Measurements from ENCODE around the gene SHANK1.

The SHANK1 gene

GRCh38 chr19:50686310-50687032 is 33.1 kb downstream of the SHANK1 start:
- ATAC-seq (peak; percentile 14), DNase-seq (no peak)

- peak; percentile 83 for DNase-seq
- ATAC-seq: peak; percentile 95
Observed at GRCh38 chr19:50679177-50680125, 40.2 kb downstream of the SHANK1 start.

DNA sequence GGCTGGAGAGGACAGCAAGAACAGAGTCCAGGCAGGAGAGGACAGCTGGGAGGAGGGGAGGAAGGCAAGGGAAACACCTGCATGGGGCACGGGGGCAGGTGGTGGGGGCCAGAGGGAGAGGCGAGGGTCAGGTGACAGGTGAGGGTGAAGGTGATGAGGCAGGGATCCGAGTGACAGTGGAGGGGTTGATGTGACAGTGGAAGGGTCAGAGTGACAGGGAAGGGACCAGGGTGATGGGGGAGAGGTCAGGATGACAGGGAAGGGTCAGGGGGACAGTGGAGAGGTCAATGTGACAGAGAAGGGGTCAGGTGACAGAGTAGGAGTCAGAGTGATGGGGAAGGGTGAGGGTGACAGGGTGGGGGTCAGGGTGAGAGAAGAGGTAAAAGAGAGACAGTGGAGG is 41.3 kb downstream of the SHANK1 start:
- ATAC-seq: no peak
- DNase-seq: no peak

DNA sequence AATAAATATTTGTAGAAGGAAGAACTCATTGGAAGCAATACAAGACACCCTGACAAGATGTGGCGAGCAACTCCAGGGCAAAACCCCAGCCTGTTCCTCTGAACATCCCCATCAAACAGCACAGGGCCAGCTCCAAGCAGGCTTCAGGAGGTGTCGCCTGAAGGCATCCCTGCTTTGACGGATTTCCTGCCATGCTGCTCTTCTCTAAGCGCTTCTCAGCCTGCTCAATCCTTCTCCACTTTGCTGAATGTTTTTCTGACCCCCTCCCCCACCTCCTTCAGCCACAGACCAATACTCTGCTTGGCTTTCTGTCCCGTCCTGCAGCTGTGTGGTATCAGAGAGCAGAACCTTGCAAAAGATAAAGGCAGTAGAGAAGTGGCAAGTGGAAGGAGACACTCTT is 42.0 kb downstream of the SHANK1 start:
- ATAC-seq (no peak), DNase-seq (no peak)

DNA sequence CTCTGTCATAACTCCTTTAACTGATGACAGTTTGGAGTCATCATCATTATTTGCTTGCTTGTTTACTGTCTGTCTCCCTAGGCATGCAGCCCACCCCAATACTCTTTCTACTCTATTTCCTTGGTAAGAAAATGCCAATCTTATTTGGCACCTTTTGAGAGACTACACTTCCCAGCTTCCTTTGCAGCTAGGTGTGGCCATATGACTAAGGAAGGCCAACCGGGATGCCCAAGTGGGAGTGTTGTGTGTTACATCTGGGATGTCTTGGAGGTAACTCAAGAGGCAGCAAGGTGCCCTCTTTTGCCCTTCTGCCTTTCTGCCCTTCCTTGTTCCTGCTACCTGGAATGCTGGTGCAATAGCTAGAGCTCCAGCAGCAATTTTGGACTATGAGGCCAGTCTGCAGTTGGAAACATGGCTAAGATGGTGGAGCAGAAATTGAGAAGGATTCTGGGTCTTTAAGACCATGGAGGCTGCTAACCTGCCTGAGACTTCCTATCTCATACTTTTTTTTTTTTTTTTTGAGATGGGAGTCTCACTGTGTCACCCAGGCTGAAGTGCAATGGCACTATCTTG is 42.9 kb downstream of the SHANK1 start:
- DNase-seq: no peak
- ATAC-seq: no peak

DNA sequence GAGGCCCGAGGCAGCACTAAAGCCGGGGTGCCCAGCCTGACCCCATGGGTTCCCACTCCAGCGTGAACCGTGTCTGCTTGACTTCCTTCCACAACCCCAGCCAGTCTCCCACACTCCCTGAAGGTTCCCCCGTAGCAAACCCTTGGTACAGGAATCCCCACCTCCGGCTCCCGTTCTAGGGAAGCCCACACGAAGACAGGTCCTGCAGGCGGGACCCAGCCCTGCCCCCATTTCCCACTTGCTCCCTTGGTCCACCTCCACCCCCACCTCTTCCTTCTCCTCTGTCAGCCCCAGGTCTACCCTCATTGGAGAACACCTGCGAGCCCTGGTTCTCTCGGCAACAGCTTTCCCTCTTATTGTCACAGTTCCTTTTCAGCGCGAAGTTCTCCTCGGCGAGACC is 46.5 kb downstream of the SHANK1 start:
- DNase-seq (no peak), ATAC-seq (no peak)

DNA sequence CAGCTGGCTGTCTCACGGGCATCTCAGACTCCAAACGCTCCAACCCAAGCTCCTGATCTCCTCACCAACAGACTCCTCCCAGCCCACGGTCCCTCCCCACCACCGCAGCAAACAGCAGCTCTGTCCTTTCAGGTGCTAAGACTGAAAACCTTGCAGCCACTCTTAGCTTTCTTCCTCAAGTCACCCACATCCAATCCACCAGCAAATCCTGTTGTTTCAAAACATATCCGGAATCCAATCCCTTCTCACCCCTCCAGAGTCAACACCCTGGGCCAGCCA is 49.6 kb downstream of the SHANK1 start:
- ATAC-seq (no peak), DNase-seq (no peak)

DNA sequence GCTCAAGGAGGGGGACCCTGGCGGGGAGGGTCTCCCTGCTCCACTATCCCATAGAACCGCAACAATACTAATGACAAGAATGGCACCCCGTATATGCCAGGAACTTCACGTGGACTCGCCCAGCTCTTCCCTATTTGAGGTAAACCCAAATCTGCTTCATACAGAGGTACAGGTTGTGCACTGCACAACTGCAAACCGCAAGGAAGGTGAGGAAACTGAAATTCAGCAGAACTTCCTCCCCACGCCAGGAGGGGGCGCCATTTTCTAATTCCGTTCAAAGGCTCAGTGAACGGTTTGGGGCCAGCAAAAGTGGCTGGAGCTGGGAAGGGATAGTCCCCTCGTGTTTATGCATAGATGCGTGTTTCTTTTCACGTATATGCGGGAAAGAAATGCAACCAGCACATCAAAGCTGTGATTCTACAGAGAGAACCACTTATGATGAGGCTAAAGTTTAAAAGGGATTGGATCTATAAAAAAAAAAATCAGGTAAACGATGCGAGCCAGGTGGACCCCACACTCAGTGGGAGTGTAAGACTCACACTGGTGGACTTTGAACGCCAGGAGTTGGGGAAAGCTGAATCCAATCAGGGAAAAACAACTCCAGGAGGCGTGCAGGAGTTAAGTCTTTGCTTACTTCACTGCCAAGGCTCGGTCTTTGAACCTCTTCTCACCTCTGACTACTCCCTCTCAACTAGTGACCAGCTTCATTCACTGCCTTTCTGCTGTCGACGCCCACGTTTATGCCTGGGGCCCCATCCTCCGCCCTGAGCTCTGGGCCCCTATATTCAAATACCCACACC is 50.1 kb downstream of the SHANK1 start:
- ATAC-seq (no peak), DNase-seq (peak; percentile 62)

GRCh38 chr19:50668879-50669278 is 50.7 kb downstream of the SHANK1 start:
- no peak for ATAC-seq
- DNase-seq: no peak

DNA sequence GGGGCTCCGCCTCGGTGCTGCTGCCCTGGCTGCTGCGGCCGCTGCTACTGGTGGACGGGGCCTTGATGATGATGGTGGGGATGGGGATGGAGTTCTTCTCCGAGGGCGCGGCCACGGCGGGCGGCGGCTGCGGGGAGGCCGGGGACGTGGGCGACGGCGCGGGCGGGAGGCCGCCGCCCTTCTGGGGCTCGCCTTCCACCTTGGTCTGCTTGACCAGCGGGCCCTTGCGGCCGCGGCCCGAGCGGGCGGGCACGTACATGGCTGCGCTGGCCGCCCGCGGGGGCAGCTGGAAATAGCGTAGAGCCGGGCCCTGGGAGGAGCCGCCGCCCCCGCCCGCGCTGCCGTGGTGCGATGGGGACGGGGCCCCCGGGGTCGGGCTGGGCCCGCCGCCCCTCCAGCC is 51.2 kb downstream of the SHANK1 start:
- DNase-seq (no peak), ATAC-seq (no peak)

- no peak for ATAC-seq
Observed at GRCh38 chr19:50667759-50668231, 51.8 kb downstream of the SHANK1 start.

GRCh38 chr19:50667177-50667758 is 52.3 kb downstream of the SHANK1 start:
- ATAC-seq (no peak), DNase-seq (no peak)

More at GRCh38 chr19:50667759-50668231, 51.8 kb downstream of the SHANK1 start:
- no peak for DNase-seq

- ATAC-seq: no peak
- no peak for DNase-seq
Observed at GRCh38 chr19:50666346-50667176, 53.0 kb downstream of the SHANK1 start.

GRCh38 chr19:50664204-50664603 is 55.4 kb downstream of the SHANK1 start:
- ATAC-seq: no peak
- no peak for DNase-seq

DNA sequence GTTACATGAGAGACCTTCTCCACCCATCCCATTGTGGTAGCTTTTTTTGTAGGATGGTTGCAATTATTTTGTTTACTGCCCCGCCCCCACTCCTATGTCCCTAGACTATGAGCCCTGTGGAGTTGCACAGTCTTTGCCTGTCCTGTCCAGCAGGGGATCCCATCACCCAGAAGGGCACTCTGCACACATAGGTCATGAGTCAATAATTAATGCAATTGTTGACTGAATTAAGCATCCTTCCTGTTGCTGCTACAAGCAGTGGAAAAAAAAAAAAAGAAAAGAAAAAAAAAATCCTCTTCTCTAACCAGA is 56.2 kb downstream of the SHANK1 start:
- no peak for DNase-seq
- ATAC-seq: no peak

DNA sequence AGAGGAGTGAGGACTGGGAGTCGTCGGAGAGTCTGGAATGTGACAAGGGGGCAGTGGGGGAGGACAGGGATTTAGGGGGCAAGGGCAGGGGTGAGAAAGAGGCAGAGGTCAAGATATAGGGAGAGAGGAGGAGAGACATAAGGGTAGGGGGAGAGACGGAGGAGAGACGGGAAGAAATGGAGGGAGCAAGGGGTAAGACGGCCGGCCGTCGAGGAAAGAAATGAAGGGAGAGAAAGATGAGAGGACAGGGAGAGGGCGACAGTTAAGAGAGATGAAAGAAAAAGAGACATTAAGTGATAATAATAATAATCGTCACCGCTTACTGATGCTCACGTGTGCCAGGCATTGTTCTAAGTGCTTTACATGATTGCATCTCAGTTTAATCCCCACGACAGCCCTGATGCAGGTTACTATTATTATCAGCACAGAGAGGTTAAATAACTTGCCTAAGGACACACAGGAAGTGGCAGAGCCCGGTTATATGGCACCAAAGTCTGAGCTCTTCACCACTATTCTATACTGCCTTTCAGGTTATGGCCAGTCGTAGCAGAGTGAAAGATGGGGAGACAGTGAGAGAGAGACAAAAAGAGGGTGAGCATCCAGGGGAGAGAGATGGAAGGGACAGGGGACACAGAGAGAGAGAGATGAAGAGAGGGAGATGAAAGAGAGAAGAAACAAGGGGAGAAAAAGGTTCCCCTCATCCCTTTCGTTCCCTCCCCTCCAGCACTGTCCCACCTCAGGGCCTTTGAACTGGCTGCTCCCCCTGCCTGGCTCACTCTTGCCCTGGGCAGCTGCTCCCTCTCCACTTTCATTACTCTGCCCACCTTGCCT is 56.7 kb downstream of the SHANK1 start:
- ATAC-seq (no peak), DNase-seq (no peak)

DNA sequence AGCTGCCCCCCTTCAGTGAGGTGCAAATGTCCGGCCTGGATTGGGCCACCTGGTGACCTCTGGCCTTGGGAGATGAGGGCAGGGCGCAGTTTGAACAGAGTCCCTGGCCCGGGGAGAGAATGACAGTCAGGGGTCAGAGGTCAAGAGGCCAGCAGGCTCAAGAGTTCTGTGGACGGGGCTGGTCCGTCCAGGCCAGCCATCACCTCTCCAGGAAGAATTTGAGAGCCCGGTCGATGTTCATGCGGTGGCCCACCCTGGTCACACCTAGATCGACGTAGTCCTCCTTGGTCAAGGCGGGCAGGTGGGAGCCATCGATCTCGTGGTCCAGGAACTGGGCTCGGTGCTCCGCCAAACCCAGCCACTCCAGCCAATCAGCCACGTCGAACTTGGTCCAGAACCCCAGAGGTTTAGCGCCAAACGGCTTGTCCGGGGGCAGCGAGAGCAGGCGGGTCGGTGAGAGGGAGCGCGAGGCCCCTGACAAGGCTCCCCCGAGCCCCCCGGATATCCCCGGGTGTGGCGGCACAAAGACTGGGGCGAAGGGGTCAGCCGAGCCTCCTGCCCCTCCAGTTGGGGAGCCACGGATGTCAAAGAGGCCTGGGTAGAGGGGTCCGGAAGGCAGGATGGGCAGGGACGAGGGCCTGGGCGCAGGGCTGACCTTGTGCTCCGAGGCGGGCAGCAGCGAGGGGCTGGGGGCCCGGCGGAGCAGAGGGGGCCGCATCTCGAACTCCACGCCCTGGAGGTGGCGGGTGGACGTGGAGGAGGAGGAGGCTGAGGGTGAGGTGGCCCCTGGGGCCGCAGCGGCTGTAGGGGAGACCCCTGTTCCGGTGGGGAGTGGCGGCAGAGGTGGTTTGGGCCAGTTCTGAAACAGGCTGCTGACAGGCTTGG is 57.6 kb downstream of the SHANK1 start:
- ATAC-seq (no peak), DNase-seq (no peak)

DNA sequence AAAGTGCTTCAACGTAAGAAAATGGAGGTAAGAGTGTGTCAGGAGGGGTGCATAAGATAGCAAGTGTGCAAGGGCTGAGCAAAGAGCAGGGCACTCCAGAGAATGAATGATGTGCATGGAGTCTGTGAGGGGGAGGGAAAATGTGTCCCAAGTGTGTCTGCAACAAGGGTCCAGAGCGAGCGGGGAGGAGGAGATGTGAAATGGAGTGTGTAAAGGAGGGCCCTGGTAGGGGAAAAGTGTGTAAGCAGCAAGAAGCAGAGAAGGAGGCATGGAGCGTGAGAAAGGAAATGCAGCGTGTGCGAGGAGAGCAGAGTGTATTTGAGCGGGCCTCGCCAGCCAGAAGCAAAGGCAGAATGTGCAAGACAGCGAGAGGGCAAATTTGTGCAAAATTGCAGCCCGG is 58.6 kb downstream of the SHANK1 start:
- no peak for DNase-seq
- no peak for ATAC-seq

- DNase-seq (no peak), ATAC-seq (no peak)
Observed at GRCh38 chr19:50660088-50660366, 59.6 kb downstream of the SHANK1 start.
